PC-9 (cell line): Measurements from ENCODE around the gene INSYN1. TPM values are rescaled to one million over a fixed set of nuclear protein-coding genes. Genes with fewer than 3 reads are reported as not detected.

Experiments
- BruUV-seq: library from RNA; stranded (reverse); fragments of 400-500 nt; replicated peaks from 2 replicates; lab custom pipeline; 2021; lab: Mats Ljungman, UMichigan
- CTCF ChIA-PET: fragments of 300-600 bp; sonication (Branson Sonifier 250); formaldehyde crosslinking; loops from one replicate; lab custom pipeline; 2022; ENCODE audit warnings: antibody characterized with exemption; lab: Charles Lee
- POLR2A ChIA-PET: fragments of 300-600 bp; sonication (Branson Sonifier 250); formaldehyde crosslinking; loops from one replicate; lab custom pipeline; 2022; ENCODE audit warnings: antibody characterized with exemption; ENCODE audit not compliant: unreplicated experiment; lab: Charles Lee
- DNase-seq, 2 experiments: peaks; one replicate each; pipeline versions ENCODE4 v3.0.0 to v3.0.0-alpha.2; 2015 to 2022; ENCODE audit warnings: mixed read lengths in 1 of 2
- H2AFZ ChIP-seq: fragments of 200-600 bp; sonication (generic); 2 replicates; pipeline ENCODE4 v1.8.1; 2017; ENCODE audit warnings: antibody characterized with exemption
- H3F3A ChIP-seq: fragments of 200-600 bp; sonication (generic); 2 replicates; pipeline ENCODE4 v1.8.1; 2017; ENCODE audit warnings: antibody characterized with exemption, mild to moderate bottlenecking, low read depth; ENCODE audit not compliant: insufficient read depth
- H3K27ac ChIP-seq: fragments of 200-600 bp; sonication (generic); 2 replicates; pipeline ENCODE4 v1.6.1; 2016; ENCODE audit warnings: mixed run types
- H3K27me3 ChIP-seq: fragments of 200-600 bp; sonication (generic); 2 replicates; pipeline ENCODE4 v1.6.1; 2016; ENCODE audit warnings: low read depth, mixed run types; ENCODE audit not compliant: insufficient read depth
- H3K36me3 ChIP-seq: fragments of 200-600 bp; sonication (generic); 2 replicates; pipeline ENCODE4 v1.6.1; 2016; ENCODE audit warnings: low read depth, mixed run types
- H3K4me1 ChIP-seq: fragments of 200-600 bp; sonication (generic); replicated peaks from 2 replicates; pipeline ENCODE4 v1.6.1; 2016; ENCODE audit warnings: mixed run types; ENCODE audit not compliant: insufficient read depth
- H3K4me2 ChIP-seq: fragments of 200-600 bp; sonication (generic); 2 replicates; pipeline ENCODE4 v1.6.1; 2017; ENCODE audit warnings: mixed run types
- H3K4me3 ChIP-seq: fragments of 200-600 bp; sonication (generic); 2 replicates; pipeline ENCODE4 v1.6.1; 2016; ENCODE audit warnings: mixed run types
- H3K79me2 ChIP-seq: fragments of 200-600 bp; sonication (generic); 2 replicates; pipeline ENCODE4 v1.6.1; 2017; ENCODE audit warnings: low read depth, mixed run types
- H3K9me2 ChIP-seq: fragments of 200-600 bp; sonication (generic); 2 replicates; pipeline ENCODE4 v1.8.1; 2017; ENCODE audit warnings: mild to moderate bottlenecking; ENCODE audit not compliant: insufficient read depth
- H3K9me3 ChIP-seq: fragments of 200-600 bp; sonication (generic); 2 replicates; pipeline ENCODE4 v1.8.1; 2016; ENCODE audit warnings: low read depth; ENCODE audit not compliant: insufficient read depth
- H4K20me1 ChIP-seq: fragments of 200-600 bp; sonication (generic); 2 replicates; pipeline ENCODE4 v1.8.1; 2017; ENCODE audit not compliant: insufficient read depth
- EZH2 ChIP-seq: fragments of 200-600 bp; sonication (generic); IDR thresholded peaks from 2 replicates; pipeline ENCODE4 v1.8.0; 2017; ENCODE audit warnings: antibody characterized with exemption, low read depth
- intact Hi-C: fragments of 100-400 bp; cut with micrococcal nuclease; formaldehyde crosslinking; loops from one replicate; pipeline ENCODE4 v1.10.0; 2022; ENCODE audit not compliant: unreplicated experiment
- total RNA-seq: library from RNA; stranded (reverse); gene quantifications from 2 replicates; pipeline ENCODE4 v1.2.3, GENCODE V29; 2021
- TF ChIP-seq, protein P1 (sequence below): fragments of 200-600 bp; sonication (generic); conservative IDR thresholded peaks from 2 replicates; pipeline ENCODE4 v1.6.1; 2017; ENCODE audit warnings: mixed run types, antibody characterized with exemption, mild to moderate bottlenecking, moderate library complexity

Gene INSYN1
- total RNA-seq, 1 experiment from 2014 or later: not detected

DNA sequence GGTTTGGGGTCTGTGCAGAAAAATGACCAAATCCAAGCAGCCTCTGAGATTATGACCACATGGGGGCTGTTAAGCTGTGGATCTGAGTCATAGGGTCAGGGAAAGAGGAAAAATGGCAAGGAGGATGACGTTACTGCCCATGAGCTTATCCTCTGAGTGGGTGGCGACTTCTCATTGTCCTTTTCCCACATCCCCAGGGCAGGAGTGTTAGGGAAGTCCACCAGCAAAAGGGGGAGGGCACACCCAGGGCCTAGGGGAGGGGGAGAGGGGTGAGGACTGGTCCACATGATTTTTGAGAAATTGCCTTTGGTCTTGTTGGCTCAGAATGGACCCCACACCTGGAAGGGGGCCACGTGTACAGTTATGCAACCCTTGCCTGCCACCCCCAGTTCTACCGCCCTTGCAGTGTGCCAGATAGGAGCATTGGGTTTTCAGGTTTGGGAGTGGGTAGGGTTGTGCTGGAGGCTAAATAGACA lies 66.3 kb downstream of the INSYN1 start:
- ChIA-PET POLR2A (interaction anchor here (0.8 kb wide), 1 partner anchor 14 kb away, joined by 8 read pairs; no protein-coding TSS in a partner anchor), CTCF (interaction anchor here (0.6 to 1.5 kb wide), 3 partner anchors 50 to 123 kb away, joined by 3 to 8 read pairs (median 4); no protein-coding TSS in a partner anchor)
- no TSS peak for BruUV-seq
- no peak overlapping the region for H3K4me3 ChIP-seq
- TF ChIP-seq, protein P1, sequence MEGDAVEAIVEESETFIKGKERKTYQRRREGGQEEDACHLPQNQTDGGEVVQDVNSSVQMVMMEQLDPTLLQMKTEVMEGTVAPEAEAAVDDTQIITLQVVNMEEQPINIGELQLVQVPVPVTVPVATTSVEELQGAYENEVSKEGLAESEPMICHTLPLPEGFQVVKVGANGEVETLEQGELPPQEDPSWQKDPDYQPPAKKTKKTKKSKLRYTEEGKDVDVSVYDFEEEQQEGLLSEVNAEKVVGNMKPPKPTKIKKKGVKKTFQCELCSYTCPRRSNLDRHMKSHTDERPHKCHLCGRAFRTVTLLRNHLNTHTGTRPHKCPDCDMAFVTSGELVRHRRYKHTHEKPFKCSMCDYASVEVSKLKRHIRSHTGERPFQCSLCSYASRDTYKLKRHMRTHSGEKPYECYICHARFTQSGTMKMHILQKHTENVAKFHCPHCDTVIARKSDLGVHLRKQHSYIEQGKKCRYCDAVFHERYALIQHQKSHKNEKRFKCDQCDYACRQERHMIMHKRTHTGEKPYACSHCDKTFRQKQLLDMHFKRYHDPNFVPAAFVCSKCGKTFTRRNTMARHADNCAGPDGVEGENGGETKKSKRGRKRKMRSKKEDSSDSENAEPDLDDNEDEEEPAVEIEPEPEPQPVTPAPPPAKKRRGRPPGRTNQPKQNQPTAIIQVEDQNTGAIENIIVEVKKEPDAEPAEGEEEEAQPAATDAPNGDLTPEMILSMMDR: no peak
- no peak for TF ChIP-seq EZH2
- H3K27ac ChIP-seq: no peak overlapping the region
- peaks cover 64% of the 10 kb centered on the region for H3K79me2 ChIP-seq
- H3K27me3 ChIP-seq: no peaks in the 10 kb centered on the region
- H3K4me1 ChIP-seq: peaks cover 43% of the 10 kb centered on the region
- DNase-seq: no peak
- peaks cover 16% of the 10 kb centered on the region; the same call in 1 of the 2 replicates for H3F3A ChIP-seq
- peak overlapping the region; percentile 88; the same call in 1 of the 2 replicates for H3K4me2 ChIP-seq
- H3K9me2 ChIP-seq: no peaks in the 10 kb centered on the region
- H2AFZ ChIP-seq: no peak overlapping the region
- no peaks in the 10 kb centered on the region for H3K36me3 ChIP-seq
- H3K9me3 ChIP-seq: no peaks in the 10 kb centered on the region
- intact Hi-C loops: no loop called here
- H4K20me1 ChIP-seq: peaks cover 18% of the 10 kb centered on the region

DNA sequence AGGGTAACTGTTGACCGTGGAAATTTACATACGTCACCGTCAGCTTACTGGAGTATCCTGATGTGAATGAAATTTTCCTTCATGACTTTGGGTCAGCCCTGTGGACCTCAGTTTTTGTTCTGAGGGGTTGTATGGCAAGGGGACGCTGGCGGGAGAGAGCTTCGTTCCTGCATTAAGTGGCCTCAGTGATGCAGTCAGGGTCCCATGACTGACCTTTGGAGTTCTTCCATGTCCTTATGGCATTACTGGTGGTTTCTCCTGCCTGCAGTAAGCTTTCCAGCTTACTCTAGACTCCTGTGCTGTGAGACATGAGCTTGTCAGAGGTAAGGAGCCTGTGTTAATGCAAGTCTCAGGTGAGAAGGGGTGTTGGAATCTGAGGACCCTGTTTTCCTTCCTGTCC lies 67.2 kb downstream of the INSYN1 start:
- H3K36me3 ChIP-seq: no peaks in the 10 kb centered on the region
- CTCF ChIA-PET: interaction anchor here (0.7 to 1.5 kb wide), 4 partner anchors 13 to 68 kb away, joined by 3 to 10 read pairs (median 6); no protein-coding TSS in a partner anchor
- no peak overlapping the region for H2AFZ ChIP-seq
- intact Hi-C loops: loop anchor here (1.0 kb wide), 1 partner anchor 35 kb away; no protein-coding TSS in a partner anchor
- peaks cover 18% of the 10 kb centered on the region for H4K20me1 ChIP-seq
- no peaks in the 10 kb centered on the region for H3K9me3 ChIP-seq
- POLR2A ChIA-PET: interaction anchor here (0.6 kb wide), 1 partner anchor 1994 kb away, joined by 6 read pairs; no protein-coding TSS in a partner anchor
- H3F3A ChIP-seq: peaks cover 16% of the 10 kb centered on the region; the same call in 1 of the 2 replicates
- no peak for DNase-seq
- H3K4me1 ChIP-seq: peaks cover 43% of the 10 kb centered on the region
- peak overlapping the region; percentile 88 for H3K4me2 ChIP-seq
- no peaks in the 10 kb centered on the region for H3K27me3 ChIP-seq
- H3K27ac ChIP-seq: no peak overlapping the region
- no peak for TF ChIP-seq EZH2
- TF ChIP-seq, protein P1: no peak
- no peaks in the 10 kb centered on the region for H3K9me2 ChIP-seq
- BruUV-seq: TSS peak; percentile 33
- H3K79me2 ChIP-seq: peaks cover 58% of the 10 kb centered on the region
- peak overlapping the region; percentile 93; the same call in 1 of the 2 replicates for H3K4me3 ChIP-seq

Other genes with a start within 250 kb of the INSYN1 start
- gene NPTN, start 120.0 kb downstream of the INSYN1 start, total RNA-seq: 61.8 and 101 TPM in 2 replicates
- 82.6 and 91.1 TPM in 2 replicates for gene CD276, start 69.0 kb downstream of the INSYN1 start, total RNA-seq
- not detected in 2 replicates for gene TBC1D21, start 120.2 kb upstream of the INSYN1 start, total RNA-seq
- gene LOXL1, start 173.1 kb upstream of the INSYN1 start, total RNA-seq: 35.8 and 50.7 TPM in 2 replicates
- gene STOML1, start 238.9 kb upstream of the INSYN1 start, total RNA-seq: 6.0 and 6.1 TPM in 2 replicates
- gene PML, start 241.4 kb upstream of the INSYN1 start, total RNA-seq: 67.2 and 81.8 TPM in 2 replicates